C4-2B (cell line): ENCODE measurements around the gene FCRL5.

Experiments
- CTCF ChIP-seq: fragments of 450-650 bp; conservative IDR thresholded peaks from 2 replicates; pipeline ENCODE4 v1.5.1; 2017; ENCODE audit warnings: mild to moderate bottlenecking
- ZFX ChIP-seq: fragments of 450-650 bp; IDR thresholded peaks from 2 replicates; pipeline ENCODE4 v1.6.1; 2017

GRCh38 chr1:157566484-157567300 is 14.4 kb upstream of the FCRL5 start:
- TF ChIP-seq CTCF (no peak), ZFX (no peak)
